Measurements from ENCODE around the gene GLP1R.
"Not testable (repeated sequence)": the region's sequence is repeated elsewhere in the genome, so short reads cannot be mapped to it uniquely, and the experiment has no call there.

GLP1R gene

DNA sequence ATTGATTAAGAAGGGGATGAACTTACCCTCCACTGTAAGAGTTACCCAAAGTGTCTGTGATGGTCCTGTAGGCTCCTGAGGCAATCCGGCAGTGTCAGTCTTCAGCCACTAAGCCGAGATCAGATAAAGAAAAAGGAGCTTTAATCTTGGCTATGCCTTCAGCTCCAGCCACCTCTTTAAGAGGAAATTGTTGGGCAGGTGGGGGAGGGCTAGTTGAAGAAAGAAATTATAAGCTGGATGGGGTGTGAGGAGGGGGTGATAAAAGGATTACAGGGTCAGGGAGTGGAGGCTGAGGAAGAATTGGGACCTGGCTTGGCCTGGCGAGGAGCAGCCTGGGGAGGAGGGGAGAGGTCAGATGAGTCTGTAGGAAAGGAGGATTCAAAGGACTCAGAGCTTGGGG, 86.2 kb downstream of the GLP1R start:
- not testable (repeated sequence) for DNase-seq

DNA sequence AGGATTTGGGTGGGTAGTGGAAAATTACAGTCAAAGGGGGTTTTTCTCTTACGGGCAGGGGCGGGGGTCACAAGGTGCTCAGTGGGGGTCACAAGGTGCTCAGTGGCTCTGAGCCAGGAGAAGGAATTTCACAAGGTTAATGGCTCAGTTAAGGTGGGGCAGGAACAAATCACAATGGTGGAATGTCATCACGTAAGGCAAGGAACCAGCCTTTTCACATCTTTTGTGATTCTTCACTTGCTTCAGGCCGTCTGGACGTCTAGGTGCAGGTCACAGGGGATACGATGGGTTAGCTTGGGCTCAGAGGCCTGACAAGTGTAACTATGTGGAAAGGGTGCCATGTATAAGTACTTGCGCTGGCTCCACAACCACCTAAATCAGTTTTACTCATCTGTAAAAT, 87.6 kb downstream of the GLP1R start:
- not testable (repeated sequence) for DNase-seq

DNA sequence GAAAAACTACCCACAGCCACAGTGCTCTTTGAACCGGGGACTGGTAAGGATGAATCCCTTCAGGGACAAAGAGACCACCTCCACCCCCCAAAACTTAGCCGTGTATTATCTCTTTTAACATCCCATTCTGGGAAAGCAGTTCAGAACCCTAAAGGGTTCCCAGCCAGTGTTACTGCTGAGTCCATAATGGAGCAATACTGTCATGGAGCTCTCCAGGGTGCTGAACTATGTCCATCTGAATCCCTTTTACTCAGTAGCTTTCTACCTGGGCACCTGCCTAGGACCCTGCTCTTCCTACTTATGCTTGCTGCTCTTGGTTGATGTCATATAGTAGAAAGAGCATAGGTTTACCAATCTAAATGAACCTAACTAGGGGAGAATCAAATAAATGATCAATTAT, 88.7 kb downstream of the GLP1R start:
- DNase-seq = no peak

All from effector CD8-positive, alpha-beta T cell (primary cell).